Neuronal stem cell (in vitro differentiated cells): Measurements from ENCODE around the gene SH3BP4.
A peak's percentile ranks its signal among the peaks of the same experiment; 100 is the strongest.

ENCODE experiments used
- DNase-seq: peaks from one replicate; pipeline ENCODE4 v3.0.0-alpha.2; 2013; ENCODE audit warnings: low spot score
- H2AFZ ChIP-seq: one replicate; pipeline ENCODE4 v1.6.1; 2013; ENCODE audit warnings: mild to moderate bottlenecking, low read length, inconsistent platforms
- H2AK5ac ChIP-seq: 2 replicates; pipeline ENCODE4 v1.6.1; 2013; ENCODE audit warnings: low read depth, mild to moderate bottlenecking, inconsistent platforms, low read length, moderate library complexity, mixed read lengths
- H2BK120ac ChIP-seq: 2 replicates; pipeline ENCODE4 v1.6.1; 2013; ENCODE audit warnings: low read depth, mild to moderate bottlenecking, inconsistent platforms, low read length, moderate library complexity, mixed read lengths
- H2BK12ac ChIP-seq: one replicate; pipeline ENCODE4 v1.6.1; 2013; ENCODE audit warnings: low read length, inconsistent platforms
- H2BK15ac ChIP-seq: 2 replicates; pipeline ENCODE4 v1.6.1; 2013; ENCODE audit warnings: mild to moderate bottlenecking, low read length, inconsistent platforms, mixed read lengths
- H2BK5ac ChIP-seq: one replicate; pipeline ENCODE4 v1.6.1; 2013; ENCODE audit warnings: inconsistent platforms, mild to moderate bottlenecking, low read length, moderate library complexity
- H3K14ac ChIP-seq: one replicate; pipeline ENCODE4 v1.6.1; 2013; ENCODE audit warnings: low read length, inconsistent platforms
- H3K18ac ChIP-seq: 2 replicates; pipeline ENCODE4 v1.6.1; 2013; ENCODE audit warnings: low read length, inconsistent platforms
- H3K23ac ChIP-seq: 2 replicates; pipeline ENCODE4 v1.6.1; 2013; ENCODE audit warnings: low read depth, mild to moderate bottlenecking, mixed read lengths, low read length, inconsistent platforms; ENCODE audit not compliant: poor library complexity
- H3K27ac ChIP-seq: replicated peaks from 3 replicates; pipeline ENCODE4 v1.5.1; 2013; ENCODE audit warnings: low read length, inconsistent platforms
- H3K27me3 ChIP-seq, 3 experiments: 2 replicates each; pipeline ENCODE4 v1.6.1; 2013; ENCODE audit warnings: low read length in 3 of 3, mild to moderate bottlenecking in 2 of 3, inconsistent platforms in 1 of 3, low read depth in 1 of 3, mixed read lengths in 1 of 3, moderate library complexity in 1 of 3; ENCODE audit not compliant: control insufficient read depth in 3 of 3, insufficient read depth in 3 of 3
- H3K36me3 ChIP-seq, 2 donors: replicated peaks in 1 of 2; 2 replicates each; pipeline ENCODE4 v1.6.1; 2013; ENCODE audit warnings: low read length in 2 of 2; ENCODE audit not compliant: control insufficient read depth in 2 of 2, insufficient read depth in 2 of 2
- H3K4ac ChIP-seq: 2 replicates; pipeline ENCODE4 v1.6.1; 2013; ENCODE audit warnings: inconsistent platforms, mild to moderate bottlenecking, low read length, moderate library complexity
- H3K4me1 ChIP-seq, 2 donors: 1 replicate in 1 of 2; 2 replicates in 1 of 2; pipeline ENCODE4 v1.6.1; 2013; ENCODE audit warnings: low read length in 2 of 2, low read depth in 1 of 2; ENCODE audit not compliant: control insufficient read depth in 2 of 2, insufficient read depth in 1 of 2
- H3K4me2 ChIP-seq: one replicate; pipeline ENCODE4 v1.6.1; 2013; ENCODE audit warnings: mild to moderate bottlenecking, low read length, inconsistent platforms; ENCODE audit not compliant: insufficient read depth, poor library complexity, severe bottlenecking
- H3K4me3 ChIP-seq, 2 donors: 2 replicates each; pipeline ENCODE4 v1.5.1; 2013; ENCODE audit warnings: low read length in 2 of 2, mild to moderate bottlenecking in 2 of 2, inconsistent platforms in 1 of 2, moderate library complexity in 1 of 2
- H3K79me1 ChIP-seq: one replicate; pipeline ENCODE4 v1.6.1; 2013; ENCODE audit warnings: low read depth, mild to moderate bottlenecking, inconsistent platforms, low read length, moderate library complexity
- H3K9ac ChIP-seq: one replicate; pipeline ENCODE4 v1.6.1; 2013; ENCODE audit warnings: mild to moderate bottlenecking, low read depth, low read length, inconsistent platforms; ENCODE audit not compliant: poor library complexity
- H3K9me3 ChIP-seq, 2 donors: replicated peaks in 1 of 2; 2 replicates each; pipeline versions ENCODE3 to v1.6.1; 2013; ENCODE audit warnings: low read length in 2 of 2, mild to moderate bottlenecking in 2 of 2, inconsistent platforms in 1 of 2, low read depth in 1 of 2, mixed read lengths in 1 of 2, moderate library complexity in 1 of 2; ENCODE audit not compliant: control insufficient read depth in 2 of 2, insufficient read depth in 1 of 2
- H4K8ac ChIP-seq: one replicate; pipeline ENCODE4 v1.6.1; 2013; ENCODE audit warnings: low read depth, mild to moderate bottlenecking, inconsistent platforms, low read length, moderate library complexity
- H4K91ac ChIP-seq: one replicate; pipeline ENCODE4 v1.6.1; 2013; ENCODE audit warnings: low read length, low read depth, mild to moderate bottlenecking, inconsistent platforms; ENCODE audit not compliant: poor library complexity
- WGBS, 2 donors: extraction: QIAGEN DNeasy Blood & Tissue Kit; methylation state at CpG; one replicate each; pipeline ENCODE4 v1.1.7; 2013; ENCODE audit warnings: missing lambda C conversion rate in 2 of 2, mixed read lengths in 1 of 2; ENCODE audit not compliant: insufficient read length in 2 of 2, insufficient replicate concordance in 1 of 2; ENCODE audit errors: extremely low coverage in 2 of 2; 5-methylcytosine and 5-hydroxymethylcytosine counted together

The SH3BP4 gene

DNA sequence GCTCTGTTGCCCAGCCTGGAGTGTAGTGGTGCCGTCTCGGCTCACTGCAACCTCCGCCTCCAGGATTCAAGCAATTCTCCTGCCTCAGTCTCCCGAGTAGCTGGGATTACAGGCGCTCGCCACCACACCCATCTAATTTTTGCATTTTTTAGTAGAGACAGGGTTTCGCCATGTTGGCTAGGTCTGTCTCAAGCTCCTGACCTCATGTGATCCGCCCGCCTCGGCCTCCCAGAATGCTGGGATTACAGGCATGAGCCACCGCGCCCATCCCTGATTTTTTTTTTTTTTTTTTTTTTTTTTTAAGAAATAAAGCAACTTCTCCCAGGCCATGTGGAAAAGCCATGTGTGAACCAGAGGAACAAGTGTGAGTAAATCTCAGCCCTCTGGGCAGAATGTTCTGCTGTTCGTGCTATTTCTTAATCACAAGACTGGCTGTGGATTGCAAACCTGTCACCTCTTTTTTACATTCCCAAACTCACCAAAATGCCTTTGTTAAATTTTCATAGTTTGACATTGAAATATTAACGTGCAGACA, 6.4 kb upstream of the SH3BP4 start:
- WGBS, 2 donors = no CpG with 5 or more reads among the region's 14 CpGs
- no peaks in the 10 kb centered on the region for H3K36me3 ChIP-seq
- H2BK120ac ChIP-seq = no peak overlapping the region
- H3K4me1 ChIP-seq = peaks cover 2 to 12% of the 10 kb centered on the region in 2 donors
- no peaks in the 10 kb centered on the region for H3K27me3 ChIP-seq
- H2AK5ac ChIP-seq = no peak overlapping the region
- H2AFZ ChIP-seq = no peak overlapping the region
- no peaks in the 10 kb centered on the region for H3K79me1 ChIP-seq
- H3K4ac ChIP-seq = no peak overlapping the region
- no peak overlapping the region for H2BK15ac ChIP-seq
- H3K4me3 ChIP-seq = no peak overlapping the region
- H3K27ac ChIP-seq = no peak overlapping the region
- DNase-seq = no peak
- no peak overlapping the region for H2BK5ac ChIP-seq
- H4K91ac ChIP-seq = no peak overlapping the region
- H3K23ac ChIP-seq = no peak overlapping the region
- H3K18ac ChIP-seq = no peak overlapping the region
- peaks cover 0 to 7% of the 10 kb centered on the region in 2 donors for H3K9me3 ChIP-seq
- no peak overlapping the region for H3K4me2 ChIP-seq
- H3K14ac ChIP-seq = no peak overlapping the region
- no peak overlapping the region for H2BK12ac ChIP-seq
- no peak overlapping the region for H4K8ac ChIP-seq
- no peak overlapping the region for H3K9ac ChIP-seq

DNA sequence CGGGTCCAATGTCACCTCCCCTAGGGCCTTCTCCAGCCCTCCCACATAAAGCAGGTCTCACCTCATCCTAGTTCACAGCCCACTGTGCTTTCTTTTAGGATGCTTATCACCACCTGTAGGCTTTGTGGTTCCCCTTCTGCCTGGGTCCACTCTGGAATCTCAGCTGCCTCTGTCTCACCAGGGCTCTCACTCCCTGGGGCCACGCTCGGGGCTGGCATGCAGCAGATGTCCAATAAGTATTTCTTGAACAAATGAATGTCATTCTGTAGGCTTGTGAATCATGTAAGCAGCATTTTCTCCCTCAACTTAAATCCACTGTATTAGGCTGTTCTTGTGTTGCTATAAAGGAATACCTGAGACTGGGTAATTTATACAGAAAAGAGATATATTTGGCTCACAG, 4.3 kb upstream of the SH3BP4 start:
- H2BK12ac ChIP-seq = no peak overlapping the region
- H3K79me1 ChIP-seq = no peaks in the 10 kb centered on the region
- no peak overlapping the region for H3K23ac ChIP-seq
- H2AFZ ChIP-seq = no peak overlapping the region
- no peak overlapping the region for H2BK15ac ChIP-seq
- H3K9ac ChIP-seq = no peak overlapping the region
- H3K4me3 ChIP-seq = no peak overlapping the region
- no peak overlapping the region for H4K8ac ChIP-seq
- H3K4ac ChIP-seq = no peak overlapping the region
- peaks cover 7 to 15% of the 10 kb centered on the region in 2 donors for H3K4me1 ChIP-seq
- no peak overlapping the region for H2BK5ac ChIP-seq
- H3K4me2 ChIP-seq = no peak overlapping the region
- no peak overlapping the region for H3K27ac ChIP-seq
- H3K9me3 ChIP-seq = peaks cover 0 to 11% of the 10 kb centered on the region in 2 donors
- H3K27me3 ChIP-seq = no peaks in the 10 kb centered on the region
- no CpG with 5 or more reads among the region's 3 CpGs for WGBS, 2 donors
- H4K91ac ChIP-seq = no peak overlapping the region
- DNase-seq = no peak
- H3K18ac ChIP-seq = no peak overlapping the region
- H2BK120ac ChIP-seq = no peak overlapping the region
- no peaks in the 10 kb centered on the region for H3K36me3 ChIP-seq
- no peak overlapping the region for H2AK5ac ChIP-seq
- no peak overlapping the region for H3K14ac ChIP-seq

DNA sequence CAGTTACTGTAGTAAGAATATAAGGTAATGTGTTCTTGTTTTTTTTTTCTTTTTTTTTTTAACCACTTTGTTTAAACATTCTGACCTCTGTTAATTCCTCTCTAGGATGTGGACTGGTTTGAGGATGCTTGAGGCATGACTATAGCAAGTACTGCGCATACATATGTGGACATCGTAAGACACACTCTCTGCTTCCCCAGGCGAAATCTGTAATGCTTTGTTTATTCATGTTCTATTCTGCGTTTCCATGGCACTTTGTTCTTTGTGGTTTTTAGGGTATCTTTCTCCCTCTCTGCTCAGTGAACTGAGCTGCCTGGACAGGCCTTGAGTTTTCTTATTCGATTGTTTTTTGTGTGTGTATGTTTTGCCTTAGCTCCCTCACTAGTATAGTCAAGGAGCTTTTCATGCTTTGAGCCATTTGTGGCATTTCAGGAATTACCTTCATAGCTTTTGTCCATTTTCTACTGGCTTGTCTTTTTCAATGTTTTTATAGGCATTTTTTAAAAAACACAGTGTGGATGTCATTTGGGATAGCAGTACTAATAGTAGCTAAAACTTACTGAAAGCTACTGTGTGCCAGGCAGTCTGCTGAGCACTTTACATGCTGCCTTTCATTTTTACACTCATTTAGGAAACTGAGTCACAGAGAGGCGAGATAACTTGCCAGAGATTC, 1.9 kb upstream of the SH3BP4 start:
- DNase-seq = no peak

DNA sequence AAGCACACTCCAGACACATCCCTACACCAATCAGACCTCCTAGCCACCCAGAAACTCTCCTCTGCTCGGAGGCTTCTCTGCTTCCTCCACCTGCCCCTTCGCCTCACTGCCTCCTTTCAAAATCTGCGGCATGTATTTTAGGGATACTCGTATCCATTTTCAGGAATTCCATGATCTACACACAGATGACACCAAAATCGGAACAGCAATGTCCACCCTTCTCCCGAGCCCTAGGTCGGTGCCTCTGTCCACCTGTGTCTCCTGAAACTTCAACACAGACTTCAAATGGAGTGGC, 1.4 kb upstream of the SH3BP4 start:
- no CpG with 5 or more reads among the region's 7 CpGs for WGBS, 2 donors
- H3K36me3 ChIP-seq = peaks cover 0 to 6% of the 10 kb centered on the region in 2 donors

More for the DNA sequence above, 1.9 kb upstream of the SH3BP4 start:
- no peak overlapping the region for H4K8ac ChIP-seq
- H3K4me3 ChIP-seq = no peak overlapping the region
- no peak overlapping the region for H2BK5ac ChIP-seq
- no peak overlapping the region for H3K9ac ChIP-seq
- peaks cover 0 to 1% of the 10 kb centered on the region in 2 donors for H3K36me3 ChIP-seq
- WGBS, 2 donors = no CpG with 5 or more reads among the region's 6 CpGs
- H3K79me1 ChIP-seq = no peaks in the 10 kb centered on the region
- H2AFZ ChIP-seq = peak overlapping the region; percentile 52
- peaks cover 18 to 32% of the 10 kb centered on the region in 2 donors for H3K4me1 ChIP-seq
- H3K14ac ChIP-seq = no peak overlapping the region
- H3K4ac ChIP-seq = no peak overlapping the region
- no peaks in the 10 kb centered on the region for H3K27me3 ChIP-seq
- peaks cover 0 to 9% of the 10 kb centered on the region in 2 donors for H3K9me3 ChIP-seq
- H2BK12ac ChIP-seq = no peak overlapping the region
- H3K27ac ChIP-seq = no peak overlapping the region
- no peak overlapping the region for H2BK15ac ChIP-seq
- no peak overlapping the region for H3K18ac ChIP-seq
- H2BK120ac ChIP-seq = no peak overlapping the region
- no peak overlapping the region for H3K4me2 ChIP-seq
- H2AK5ac ChIP-seq = no peak overlapping the region
- H4K91ac ChIP-seq = no peak overlapping the region
- no peak overlapping the region for H3K23ac ChIP-seq

More for the DNA sequence above, 1.4 kb upstream of the SH3BP4 start:
- no peak overlapping the region for H2BK120ac ChIP-seq
- H3K4ac ChIP-seq = no peak overlapping the region
- H4K8ac ChIP-seq = peak overlapping the region; percentile 44
- H2BK12ac ChIP-seq = no peak overlapping the region
- H3K23ac ChIP-seq = no peak overlapping the region
- H2BK5ac ChIP-seq = no peak overlapping the region
- no peak overlapping the region for H3K18ac ChIP-seq
- no peak overlapping the region for H3K27ac ChIP-seq
- no peak overlapping the region for H2BK15ac ChIP-seq
- H3K9ac ChIP-seq = no peak overlapping the region
- no peaks in the 10 kb centered on the region for H3K79me1 ChIP-seq
- no peak overlapping the region for H2AFZ ChIP-seq
- H3K14ac ChIP-seq = no peak overlapping the region
- no peak overlapping the region for H3K4me2 ChIP-seq
- no peak overlapping the region for H2AK5ac ChIP-seq
- H4K91ac ChIP-seq = no peak overlapping the region
- no peak for DNase-seq
- no peak overlapping the region for H3K4me3 ChIP-seq
- peaks cover 23 to 33% of the 10 kb centered on the region in 2 donors for H3K4me1 ChIP-seq
- H3K27me3 ChIP-seq = no peaks in the 10 kb centered on the region
- peaks cover 0 to 14% of the 10 kb centered on the region in 2 donors for H3K9me3 ChIP-seq
